HL-60/S4 treated with retinoic acid at 250 ng/mL for 4 days and 3 days (cell line): ENCODE measurements around the gene KIAA1958.

Experiments
- in situ Hi-C: fragments of 300-500 bp; cut with MboI; formaldehyde crosslinking; loops from 2 replicates; pipeline ENCODE4 v1.7.0; 2022; ENCODE audit warnings: low sequenced_read_pairs

Gene KIAA1958, protein sequence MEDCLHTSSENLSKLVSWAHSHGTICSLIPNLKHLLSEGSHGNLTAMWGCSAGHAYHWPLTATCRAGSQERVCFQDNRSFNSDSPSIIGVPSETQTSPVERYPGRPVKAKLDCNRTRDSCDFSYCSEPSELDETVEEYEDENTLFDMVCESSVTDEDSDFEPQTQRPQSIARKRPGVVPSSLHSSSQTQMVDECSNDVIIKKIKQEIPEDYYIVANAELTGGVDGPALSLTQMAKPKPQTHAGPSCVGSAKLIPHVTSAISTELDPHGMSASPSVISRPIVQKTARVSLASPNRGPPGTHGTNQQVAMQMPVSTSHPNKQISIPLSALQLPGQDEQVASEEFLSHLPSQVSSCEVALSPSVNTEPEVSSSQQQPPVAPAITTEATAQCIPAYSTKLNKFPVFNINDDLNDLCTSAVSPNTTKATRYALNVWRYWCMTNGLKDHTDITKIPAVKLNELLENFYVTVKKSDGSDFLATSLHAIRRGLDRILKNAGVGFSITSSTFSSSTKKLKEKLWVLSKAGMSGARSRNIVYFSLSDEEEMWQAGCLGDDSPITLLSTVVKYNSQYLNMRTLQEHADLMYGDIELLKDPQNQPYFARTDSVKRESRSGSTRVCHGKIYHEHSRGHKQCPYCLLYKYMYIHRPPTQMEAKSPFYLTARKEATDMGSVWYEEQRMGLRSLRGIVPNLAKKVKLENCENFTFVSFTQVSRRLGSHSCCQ

DNA sequence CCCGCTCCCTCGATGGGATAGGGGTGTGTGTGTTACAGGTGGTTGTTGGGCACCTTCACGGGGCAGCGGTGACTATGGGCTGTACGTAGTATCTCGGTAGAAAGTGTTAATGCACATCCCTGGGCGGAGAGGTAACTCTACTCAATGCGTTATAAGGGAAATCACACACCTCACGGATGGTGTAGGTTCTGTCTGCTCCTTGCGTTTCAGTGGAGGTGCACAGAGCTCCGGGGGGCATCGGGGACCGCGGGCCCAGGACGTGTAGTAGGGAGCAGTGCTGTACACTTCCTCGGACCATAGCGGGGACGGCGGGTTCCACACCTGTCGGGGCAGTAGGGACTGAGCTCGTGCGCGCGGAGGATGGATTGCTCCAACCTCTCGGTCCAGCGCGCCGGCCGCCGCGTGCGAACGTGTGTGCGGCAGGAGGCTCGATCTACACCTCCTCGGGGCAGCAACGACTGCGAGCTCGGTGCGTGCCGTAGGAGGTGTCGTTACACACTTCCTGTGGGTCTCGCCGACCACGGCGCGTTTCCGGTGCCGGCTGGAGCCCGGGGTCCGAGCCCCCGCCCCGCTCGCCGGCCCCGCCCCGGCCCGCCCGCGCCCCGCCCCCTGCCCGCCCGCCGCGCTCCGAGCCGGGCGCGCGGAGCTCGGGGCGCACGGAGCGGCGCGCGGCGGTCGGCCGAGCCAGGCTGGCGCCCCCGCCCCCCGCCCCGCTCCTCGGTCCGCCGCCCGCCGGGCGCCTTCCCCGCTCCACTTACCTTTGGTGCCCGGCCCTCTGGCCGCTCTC, at the start of gene KIAA1958:
KIAA1958 (plus strand) TSS at position 607 of the 787 bp plus-strand sequence. CDS start 87,254 bp downstream, outside the sequence.
- in situ Hi-C loops, result no loop called here

DNA sequence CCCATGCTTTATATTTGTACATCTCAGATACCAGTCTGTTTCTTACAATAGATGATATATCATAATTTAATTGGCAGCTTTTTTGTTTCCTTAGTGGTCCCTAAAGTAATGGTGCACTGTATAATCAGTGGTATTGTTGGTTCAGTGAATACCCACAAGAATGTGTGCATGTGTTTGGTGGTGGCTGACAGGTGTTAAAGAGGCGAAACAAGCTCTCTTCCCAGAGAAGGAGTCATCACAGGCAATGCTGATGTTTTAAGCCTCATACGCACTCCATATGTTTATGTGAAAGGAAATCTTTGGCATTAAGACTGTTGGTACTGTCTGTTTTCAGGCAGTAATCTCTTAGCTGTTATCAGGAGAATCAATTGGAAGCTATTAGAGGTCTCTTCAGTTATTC, 49.2 kb upstream of the KIAA1958 start:
- in situ Hi-C loops, result no loop called here

DNA sequence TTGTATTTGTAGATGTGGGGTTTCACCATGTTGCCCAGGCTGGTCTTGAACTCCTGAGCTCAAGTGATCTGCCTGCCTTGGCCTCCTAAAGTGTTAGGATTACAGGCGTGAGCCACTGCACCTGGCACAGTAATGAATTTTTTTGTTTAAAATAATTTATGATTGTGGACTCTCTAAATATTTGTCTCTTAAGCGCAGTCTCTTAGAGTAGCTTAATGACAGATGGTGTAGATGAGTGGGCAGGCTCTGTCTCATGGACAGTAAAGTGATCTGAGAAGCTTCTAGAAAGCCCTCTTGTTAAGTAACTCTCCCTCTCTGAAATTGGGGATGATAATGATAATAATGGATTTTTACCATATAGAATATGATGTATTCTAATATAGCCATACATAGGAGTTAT, 47.5 kb upstream of the KIAA1958 start:
- in situ Hi-C loops, result no loop called here

DNA sequence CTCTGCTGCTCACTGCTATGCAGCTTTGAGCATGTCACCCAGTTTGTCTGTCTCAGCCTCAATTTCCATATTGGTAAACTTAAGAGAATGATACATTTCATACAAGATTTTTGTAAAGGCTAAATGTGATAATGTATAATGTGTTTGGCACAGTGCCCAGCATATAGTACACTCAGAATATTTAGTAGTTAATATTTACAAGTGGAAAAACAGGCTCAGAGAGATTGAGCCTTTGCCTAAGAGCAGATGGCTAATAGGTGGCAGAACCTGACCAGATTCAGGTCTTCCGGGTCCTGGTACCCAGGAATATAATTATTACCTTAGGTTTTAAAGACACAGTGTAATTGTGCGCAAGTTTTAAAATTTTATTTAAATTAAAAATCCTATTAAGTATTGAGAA, 46.8 kb upstream of the KIAA1958 start:
- in situ Hi-C loops, result no loop called here

DNA sequence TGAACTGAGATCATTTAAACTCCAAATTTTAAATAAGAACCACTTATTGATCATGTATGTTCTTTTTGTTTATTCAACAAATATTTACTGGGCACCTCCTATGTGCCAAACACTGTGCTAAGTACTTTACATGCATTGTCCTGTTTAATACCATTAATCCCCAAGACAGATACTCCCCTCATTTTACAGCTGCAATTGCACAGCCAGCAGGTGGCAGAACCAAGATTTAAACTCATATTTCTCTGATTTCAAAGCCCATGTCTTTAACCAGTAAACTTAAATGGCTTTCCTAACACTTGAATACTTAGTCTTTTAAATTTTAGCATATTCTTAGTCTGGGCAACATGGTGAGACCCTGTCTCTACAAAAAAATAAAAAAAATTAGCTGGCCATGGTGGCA, 43.4 kb upstream of the KIAA1958 start:
- in situ Hi-C loops, result no loop called here

DNA sequence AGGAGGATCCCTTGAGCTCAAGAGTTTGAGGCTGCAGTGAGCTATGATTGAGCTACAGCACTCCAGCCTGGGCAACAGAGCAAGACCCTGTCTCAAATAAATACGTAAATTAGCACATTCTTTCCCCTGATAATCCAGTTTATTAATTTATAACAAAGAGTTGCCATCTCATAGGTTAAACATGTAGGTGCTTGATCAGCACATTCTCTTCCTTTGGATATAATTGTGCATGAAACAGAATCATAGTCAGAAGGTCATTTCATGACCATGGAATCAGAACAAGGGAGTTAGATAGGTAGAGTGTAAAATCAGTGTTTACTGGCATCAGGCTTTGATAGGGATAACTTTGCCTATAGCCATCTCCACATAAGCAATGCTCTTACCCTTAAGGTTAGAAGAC, 43.0 kb upstream of the KIAA1958 start:
- in situ Hi-C loops, result no loop called here

DNA sequence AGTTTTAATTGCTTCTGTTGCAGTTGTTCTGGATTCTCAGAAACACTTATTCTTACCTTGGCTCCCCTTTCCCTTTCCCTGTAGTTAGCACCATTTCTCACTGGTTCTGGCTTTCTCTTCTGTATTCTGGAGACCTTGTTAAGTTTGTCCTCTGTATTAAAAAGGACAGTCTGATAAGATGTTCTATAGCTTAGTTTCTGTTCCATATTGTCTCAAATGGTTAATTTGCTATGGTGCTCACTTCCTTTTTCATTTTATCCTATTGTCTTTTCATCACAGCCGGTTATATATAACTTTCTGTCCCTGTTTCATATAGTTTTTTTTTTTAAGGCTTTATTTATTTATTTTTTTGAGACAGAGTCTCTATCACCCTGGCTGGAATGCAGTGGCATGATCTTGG, 41.4 kb upstream of the KIAA1958 start:
- in situ Hi-C loops, result no loop called here

DNA sequence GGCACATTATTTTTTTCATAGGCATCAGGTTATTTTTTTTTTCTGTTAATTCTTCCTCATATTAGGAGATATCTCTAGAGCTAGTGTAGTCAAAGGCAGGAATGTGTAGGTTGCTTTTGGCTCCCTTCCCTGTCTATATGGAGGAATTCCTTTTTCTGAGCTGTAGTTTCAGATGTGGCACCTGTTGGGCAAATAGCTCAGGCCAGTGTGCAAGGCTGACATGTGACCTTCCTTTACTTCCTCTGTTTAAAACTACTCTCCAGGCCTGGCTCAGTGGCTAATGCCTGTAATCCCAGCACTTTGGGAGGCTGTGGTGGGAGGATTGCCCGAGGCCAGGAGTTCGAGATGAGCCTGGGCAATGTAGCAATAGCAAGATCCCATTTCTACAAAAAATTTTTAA, 40.5 kb upstream of the KIAA1958 start:
- in situ Hi-C loops, result no loop called here

DNA sequence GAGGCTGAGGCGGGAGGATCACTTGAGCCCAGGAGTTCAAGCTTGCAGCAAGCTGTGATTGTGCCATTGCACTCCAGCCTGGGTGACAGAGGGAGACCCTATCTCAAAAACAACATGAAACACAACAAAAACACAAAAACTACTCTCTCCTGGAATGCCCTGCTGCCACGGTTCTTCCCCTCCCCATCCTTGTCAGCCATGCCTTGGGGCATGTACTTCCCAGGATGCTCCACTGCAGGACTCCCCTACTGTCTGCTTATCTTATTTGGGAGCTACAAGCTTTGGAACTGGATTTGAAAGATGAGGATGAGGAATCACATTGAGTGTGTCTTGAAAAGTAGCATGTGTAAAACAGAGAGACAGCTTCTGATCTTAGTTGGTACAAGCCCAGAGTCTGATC, 40.1 kb upstream of the KIAA1958 start:
- in situ Hi-C loops, result no loop called here

DNA sequence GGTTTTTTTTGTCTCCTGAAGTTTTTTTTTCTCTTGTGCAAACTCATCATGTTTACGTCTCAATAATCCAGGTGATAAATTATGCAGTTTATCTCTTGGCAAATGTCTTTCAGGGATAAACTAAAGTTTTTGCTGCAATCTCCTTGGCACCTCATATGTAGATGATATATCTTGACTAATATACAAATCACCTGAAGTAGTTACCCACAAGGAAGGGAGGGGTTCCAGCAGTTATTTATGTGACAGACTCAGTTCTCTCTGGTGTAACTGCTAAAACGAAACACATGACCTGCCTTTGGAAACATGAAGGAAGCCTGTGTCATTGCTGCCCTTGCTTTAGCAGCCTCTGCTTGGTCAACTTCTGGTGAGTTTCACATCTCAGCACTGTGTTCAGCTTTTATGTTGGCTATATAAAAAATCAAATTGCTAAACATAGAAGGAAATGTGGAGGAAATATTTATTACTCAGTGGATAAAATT, 39.3 kb upstream of the KIAA1958 start:
- in situ Hi-C loops, result no loop called here

DNA sequence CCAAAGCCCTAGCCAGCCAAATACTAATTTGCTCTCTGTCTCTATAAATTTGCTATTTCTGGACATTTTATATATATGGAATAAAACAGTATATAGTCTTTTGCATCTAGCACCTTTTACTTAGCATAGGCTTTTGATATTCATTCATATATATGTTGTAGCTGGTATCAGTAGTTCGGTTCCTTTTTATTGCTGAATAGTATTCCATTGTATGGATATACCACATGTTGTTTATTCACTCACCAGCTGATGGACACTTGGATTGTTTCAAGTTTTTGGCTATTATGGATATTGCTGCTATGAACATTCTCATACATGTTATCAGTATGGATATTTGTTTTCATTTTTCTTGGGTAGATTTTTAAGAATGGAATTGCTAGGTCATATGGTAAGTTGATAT, 23.8 kb upstream of the KIAA1958 start:
- in situ Hi-C loops, result no loop called here

DNA sequence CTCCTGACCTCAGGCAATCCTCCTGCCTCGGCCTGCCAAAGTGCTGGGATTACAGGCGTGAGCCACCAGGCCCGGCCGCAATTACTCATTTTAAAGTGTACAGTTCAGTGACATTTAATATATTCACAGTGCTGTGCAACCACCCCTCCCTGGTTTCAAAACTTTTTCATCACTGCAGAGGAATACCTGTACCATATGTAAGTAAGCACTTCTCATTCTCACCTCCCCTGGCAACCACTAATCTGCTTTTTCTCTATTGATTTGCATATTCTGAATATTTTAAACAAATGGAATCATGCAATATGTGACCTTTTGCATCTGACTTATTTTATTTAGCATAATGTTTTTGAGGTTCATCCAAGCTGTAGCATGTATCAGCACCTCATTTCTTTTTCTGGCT, 21.3 kb upstream of the KIAA1958 start:
- in situ Hi-C loops, result no loop called here

DNA sequence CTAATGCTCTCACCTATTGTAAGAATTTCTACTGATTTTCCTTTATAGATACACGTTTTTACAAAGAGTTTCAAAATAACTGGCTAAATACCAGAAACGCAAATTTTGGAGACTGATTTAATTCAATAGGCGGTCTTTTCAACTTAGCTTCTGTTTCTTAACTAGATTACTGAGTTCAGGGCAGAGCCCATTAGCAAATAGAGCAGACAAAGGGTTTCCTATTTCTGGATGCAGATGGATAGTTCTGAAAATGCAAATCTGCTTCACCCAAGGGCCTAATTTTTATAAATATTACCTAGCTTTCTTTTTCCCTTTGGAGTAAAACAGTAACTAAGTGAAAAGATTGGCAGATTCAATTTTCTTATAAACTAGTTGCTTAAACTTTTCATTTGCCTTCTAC, 13.6 kb upstream of the KIAA1958 start:
- in situ Hi-C loops, result no loop called here

DNA sequence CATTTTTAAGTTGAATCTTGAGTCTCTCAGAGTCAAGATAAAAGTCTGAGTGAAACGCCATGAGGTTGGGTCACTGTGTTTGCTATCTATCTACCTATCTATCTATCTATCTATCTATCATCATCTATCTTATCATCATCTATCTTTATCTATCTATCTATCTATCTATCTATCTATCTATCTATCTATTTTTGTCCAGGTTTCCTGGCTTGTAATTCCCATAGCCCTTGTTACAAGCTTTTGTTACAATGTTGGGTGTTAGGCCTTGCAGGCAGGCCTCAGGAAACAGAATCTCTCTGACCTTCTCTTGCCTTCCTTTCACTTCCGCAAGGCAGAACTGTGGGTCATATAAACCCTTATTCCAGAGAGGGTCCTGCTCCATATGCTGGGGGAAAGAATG, 12.6 kb upstream of the KIAA1958 start:
- in situ Hi-C loops, result no loop called here

DNA sequence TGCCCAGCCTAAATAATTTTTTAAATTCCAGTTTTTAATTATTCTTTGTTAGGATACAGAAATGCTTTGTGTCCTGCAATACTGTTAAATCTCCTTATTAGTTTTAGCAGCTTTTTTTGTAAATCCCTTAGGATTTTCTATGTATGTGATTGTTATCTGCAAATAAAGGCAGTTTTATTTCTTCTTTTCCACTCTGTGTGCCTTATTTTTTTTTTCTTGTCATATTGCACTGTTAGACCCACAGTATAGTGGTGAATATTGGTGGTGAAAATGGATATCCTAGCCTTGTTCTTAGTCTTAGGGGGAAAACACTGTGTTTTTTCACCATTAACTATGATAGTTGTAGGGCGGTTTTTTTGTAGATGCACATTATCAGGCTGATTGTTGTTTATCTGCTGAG, 11.3 kb upstream of the KIAA1958 start:
- in situ Hi-C loops, result no loop called here

DNA sequence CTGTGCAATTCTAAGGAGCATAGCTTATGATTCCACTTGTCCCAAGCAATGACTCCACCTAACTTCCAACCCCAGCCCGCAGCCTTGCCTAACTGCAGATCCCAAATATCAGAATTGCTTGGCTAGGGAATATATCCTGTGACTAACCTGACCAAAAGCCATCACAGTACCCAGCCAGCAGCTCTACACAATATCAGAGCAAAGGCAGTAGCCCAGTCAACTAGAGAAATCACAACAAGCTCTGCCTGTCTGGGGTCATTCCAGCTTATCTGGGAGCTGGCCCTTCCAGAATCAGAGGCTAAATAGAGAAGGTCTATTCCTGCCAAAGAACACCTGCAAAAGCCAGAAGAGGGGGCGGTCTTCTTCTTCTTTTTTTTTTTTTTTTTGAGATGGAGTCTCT, 9.3 kb upstream of the KIAA1958 start:
- in situ Hi-C loops, result no loop called here

DNA sequence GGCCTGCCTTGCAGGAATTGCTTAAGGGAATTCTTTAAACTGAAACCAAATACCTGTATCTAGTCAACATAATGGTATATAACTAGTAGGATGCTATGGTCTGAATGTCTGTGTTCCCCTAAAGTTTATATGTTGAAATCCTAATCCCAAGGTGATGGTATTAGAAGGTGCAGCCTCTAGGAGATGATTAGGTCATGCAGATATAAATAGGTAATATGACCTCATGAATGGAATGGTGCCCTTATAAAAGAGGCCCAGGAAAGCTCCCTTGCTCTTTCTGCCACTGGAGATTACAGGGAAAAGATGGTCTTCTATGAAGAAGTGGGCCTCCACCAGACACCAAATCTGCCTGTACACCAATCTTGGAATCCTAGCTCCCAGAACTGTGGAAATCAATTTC, 7.4 kb upstream of the KIAA1958 start:
- in situ Hi-C loops, result no loop called here

DNA sequence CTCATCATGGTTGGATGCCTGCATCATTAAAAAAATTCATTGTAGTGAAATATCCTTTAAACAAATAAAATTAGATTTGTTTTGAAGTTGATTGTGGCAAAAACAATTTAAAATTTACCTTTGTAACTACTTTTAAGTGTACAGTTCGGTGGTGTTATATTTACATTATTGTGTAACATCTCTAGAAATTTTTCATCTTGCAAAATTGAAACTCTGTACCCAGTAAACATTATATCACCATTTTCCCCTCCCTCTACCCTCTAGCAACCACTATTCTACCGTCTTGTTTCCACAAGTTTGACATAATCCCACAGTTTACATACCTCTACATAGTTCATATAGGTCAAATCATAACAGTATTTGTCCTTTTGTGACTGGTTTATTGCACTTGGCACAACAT, 2.0 kb upstream of the KIAA1958 start:
- in situ Hi-C loops, result no loop called here

DNA sequence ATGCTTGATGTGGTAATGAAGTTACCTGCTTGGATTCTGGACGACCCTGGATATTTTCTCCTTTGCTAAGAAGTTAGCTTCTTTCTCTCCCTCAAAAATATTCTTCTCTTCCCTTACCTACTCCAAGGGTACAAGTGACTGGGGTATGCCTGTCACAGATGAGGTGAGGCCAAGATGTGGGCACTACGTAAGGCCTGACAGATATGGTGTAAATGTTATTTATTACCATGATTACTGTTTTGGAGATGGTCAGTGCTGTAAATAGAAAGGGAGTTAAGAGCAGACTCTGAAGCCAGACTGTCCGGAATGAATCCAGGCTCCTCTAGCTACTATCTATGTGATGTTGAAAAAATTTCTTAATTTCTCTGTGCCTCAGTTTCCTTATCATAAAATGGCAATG, 1.1 kb upstream of the KIAA1958 start:
- in situ Hi-C loops, result no loop called here

DNA sequence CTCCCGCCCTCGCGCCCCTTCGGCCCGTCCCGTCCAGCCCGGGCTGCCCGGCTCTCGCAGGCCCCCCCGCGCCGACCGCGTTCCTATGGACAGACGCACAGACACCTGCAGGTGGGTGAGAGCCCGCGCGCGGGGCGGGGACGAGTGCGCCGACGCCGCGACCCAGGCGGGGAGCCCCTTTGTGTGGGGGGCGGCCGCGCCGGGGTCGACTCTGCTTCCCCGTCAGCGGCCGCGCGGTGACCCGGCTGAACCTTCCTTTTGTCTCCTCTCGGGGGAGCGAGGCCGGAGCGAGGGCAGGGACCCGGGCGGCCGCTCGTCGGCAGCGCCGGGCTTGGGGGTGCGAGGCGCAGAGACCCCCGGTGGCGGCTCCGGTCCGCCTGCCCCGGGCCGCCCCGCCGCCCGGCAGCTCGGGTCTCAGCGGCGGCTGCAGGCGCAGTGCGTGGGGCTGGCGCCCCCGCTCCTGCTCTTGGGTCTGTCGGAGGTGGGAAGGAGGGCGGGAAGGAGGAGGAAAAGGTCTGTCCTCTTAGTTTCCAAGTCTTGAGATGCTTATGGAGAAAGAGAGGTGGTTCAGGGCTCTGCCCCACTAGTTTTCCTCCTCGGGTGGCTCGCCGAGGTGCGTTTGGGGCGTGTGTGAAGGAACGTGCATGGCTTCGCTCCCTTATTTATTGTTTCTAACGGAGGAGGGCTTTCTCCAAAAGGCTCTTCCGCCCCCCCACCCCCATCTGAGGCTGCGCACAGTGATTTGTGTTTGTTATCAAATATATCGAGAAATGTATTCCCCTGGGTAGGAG, 576 bp downstream of the KIAA1958 start:
- in situ Hi-C loops, result no loop called here
